ENCODE data around the gene C4B. TPM values are rescaled to one million over a fixed set of nuclear protein-coding genes. Genes with fewer than 3 reads are reported as not detected.
A peak's percentile ranks its signal among the peaks of the same experiment; 100 is the strongest.
"Not testable (repeated sequence)": the region's sequence is repeated elsewhere in the genome, so short reads cannot be mapped to it uniquely, and the experiment has no call there.

Gene C4B
- total RNA-seq, 2 experiments from 2014 or later = 3.0 to 4.0 TPM

GRCh38 chr6:31981744-31982143 lies 32.9 kb upstream of the C4B start, which contains the start of gene C4A:
TSS of gene C4A (plus strand) at chr6:31982057. CDS start at chr6:31982108, 51 bp downstream.
- H3K4me3 Mint-ChIP-seq; H3K27me3 ChIP-seq (ENCODE audit: control insufficient read depth in 1 of 2, insufficient read depth in 2 of 2, low read length in 2 of 2); ATAC-seq (ENCODE audit: poor library complexity); H3K27ac Mint-ChIP-seq; H3K36me3 ChIP-seq (ENCODE audit: insufficient read depth, low read length); H3K27ac ChIP-seq (ENCODE audit: low read depth in 1 of 2, low read length in 2 of 2); H3K4me3 ChIP-seq (ENCODE audit: low read length); DNase-seq; intact Hi-C loops (cut with DNase I, micrococcal nuclease); H3K9me3 ChIP-seq (ENCODE audit: control insufficient read depth in 1 of 2, insufficient read depth in 1 of 2, low read length in 2 of 2); CTCF ChIA-PET; H3K27me3 Mint-ChIP-seq; POLR2A ChIA-PET; H3K9me3 Mint-ChIP-seq; H3K36me3 Mint-ChIP-seq (ENCODE audit: low read depth): not testable (repeated sequence)
- peaks cover 15% of the 10 kb centered on the region for H3K4me1 ChIP-seq (ENCODE audit: insufficient read depth, low read length)
- peaks cover 17% of the 10 kb centered on the region for H3K4me1 Mint-ChIP-seq (ENCODE audit: low read depth)

- H3K4me3 ChIP-seq (ENCODE audit: low read length); intact Hi-C loops (cut with DNase I, micrococcal nuclease); H3K4me3 Mint-ChIP-seq; H3K27ac ChIP-seq (ENCODE audit: low read depth in 1 of 2, low read length in 2 of 2); H3K9me3 Mint-ChIP-seq; POLR2A ChIA-PET; H3K27me3 ChIP-seq (ENCODE audit: control insufficient read depth in 1 of 2, insufficient read depth in 2 of 2, low read length in 2 of 2); CTCF ChIA-PET; H3K9me3 ChIP-seq (ENCODE audit: control insufficient read depth in 1 of 2, insufficient read depth in 1 of 2, low read length in 2 of 2); DNase-seq; H3K4me1 Mint-ChIP-seq (ENCODE audit: low read depth); H3K36me3 ChIP-seq (ENCODE audit: insufficient read depth, low read length); ATAC-seq (ENCODE audit: poor library complexity); H3K4me1 ChIP-seq (ENCODE audit: insufficient read depth, low read length); H3K36me3 Mint-ChIP-seq (ENCODE audit: low read depth); H3K27me3 Mint-ChIP-seq; H3K27ac Mint-ChIP-seq: not testable (repeated sequence)
Observed at GRCh38 chr6:31989363-31989762, 25.2 kb upstream of the C4B start.

- H3K27ac ChIP-seq (ENCODE audit: low read depth in 1 of 2, low read length in 2 of 2); H3K4me1 Mint-ChIP-seq (ENCODE audit: low read depth); POLR2A ChIA-PET; CTCF ChIA-PET; ATAC-seq (ENCODE audit: poor library complexity); H3K36me3 Mint-ChIP-seq (ENCODE audit: low read depth); H3K9me3 Mint-ChIP-seq; H3K4me3 Mint-ChIP-seq; DNase-seq; H3K36me3 ChIP-seq (ENCODE audit: insufficient read depth, low read length); H3K27me3 Mint-ChIP-seq; H3K4me1 ChIP-seq (ENCODE audit: insufficient read depth, low read length); H3K27me3 ChIP-seq (ENCODE audit: control insufficient read depth in 1 of 2, insufficient read depth in 2 of 2, low read length in 2 of 2); intact Hi-C loops (cut with DNase I, micrococcal nuclease); H3K9me3 ChIP-seq (ENCODE audit: control insufficient read depth in 1 of 2, insufficient read depth in 1 of 2, low read length in 2 of 2); H3K4me3 ChIP-seq (ENCODE audit: low read length); H3K27ac Mint-ChIP-seq: not testable (repeated sequence)
Observed at GRCh38 chr6:31994421-31994820, 20.2 kb upstream of the C4B start.

- H3K4me1 Mint-ChIP-seq (ENCODE audit: low read depth); intact Hi-C loops (cut with DNase I, micrococcal nuclease); H3K9me3 Mint-ChIP-seq; DNase-seq; H3K4me3 Mint-ChIP-seq; H3K4me3 ChIP-seq (ENCODE audit: low read length); CTCF ChIA-PET; H3K27ac Mint-ChIP-seq; POLR2A ChIA-PET; H3K36me3 Mint-ChIP-seq (ENCODE audit: low read depth); H3K27me3 ChIP-seq (ENCODE audit: control insufficient read depth in 1 of 2, insufficient read depth in 2 of 2, low read length in 2 of 2); H3K4me1 ChIP-seq (ENCODE audit: insufficient read depth, low read length); H3K9me3 ChIP-seq (ENCODE audit: control insufficient read depth in 1 of 2, insufficient read depth in 1 of 2, low read length in 2 of 2); H3K36me3 ChIP-seq (ENCODE audit: insufficient read depth, low read length); H3K27ac ChIP-seq (ENCODE audit: low read depth in 1 of 2, low read length in 2 of 2); H3K27me3 Mint-ChIP-seq; ATAC-seq (ENCODE audit: poor library complexity): not testable (repeated sequence)
Observed at GRCh38 chr6:31996385-31996784, 18.2 kb upstream of the C4B start.

- CTCF ChIA-PET; intact Hi-C loops (cut with DNase I, micrococcal nuclease); DNase-seq; H3K27me3 Mint-ChIP-seq; H3K36me3 Mint-ChIP-seq (ENCODE audit: low read depth); H3K4me3 Mint-ChIP-seq; ATAC-seq (ENCODE audit: poor library complexity); POLR2A ChIA-PET; H3K4me1 Mint-ChIP-seq (ENCODE audit: low read depth); H3K4me3 ChIP-seq (ENCODE audit: low read length); H3K27me3 ChIP-seq (ENCODE audit: control insufficient read depth in 1 of 2, insufficient read depth in 2 of 2, low read length in 2 of 2); H3K27ac ChIP-seq (ENCODE audit: low read depth in 1 of 2, low read length in 2 of 2); H3K27ac Mint-ChIP-seq; H3K36me3 ChIP-seq (ENCODE audit: insufficient read depth, low read length); H3K9me3 Mint-ChIP-seq; H3K4me1 ChIP-seq (ENCODE audit: insufficient read depth, low read length); H3K9me3 ChIP-seq (ENCODE audit: control insufficient read depth in 1 of 2, insufficient read depth in 1 of 2, low read length in 2 of 2): not testable (repeated sequence)
Observed at GRCh38 chr6:32002546-32003268, 11.9 kb upstream of the C4B start.

- H3K36me3 Mint-ChIP-seq (ENCODE audit: low read depth); intact Hi-C loops (cut with DNase I, micrococcal nuclease); H3K4me1 Mint-ChIP-seq (ENCODE audit: low read depth); H3K27me3 Mint-ChIP-seq; CTCF ChIA-PET; H3K9me3 ChIP-seq (ENCODE audit: control insufficient read depth in 1 of 2, insufficient read depth in 1 of 2, low read length in 2 of 2); H3K4me1 ChIP-seq (ENCODE audit: insufficient read depth, low read length); H3K36me3 ChIP-seq (ENCODE audit: insufficient read depth, low read length); H3K4me3 ChIP-seq (ENCODE audit: low read length); POLR2A ChIA-PET; ATAC-seq (ENCODE audit: poor library complexity); H3K27ac Mint-ChIP-seq; DNase-seq; H3K27me3 ChIP-seq (ENCODE audit: control insufficient read depth in 1 of 2, insufficient read depth in 2 of 2, low read length in 2 of 2); H3K9me3 Mint-ChIP-seq; H3K4me3 Mint-ChIP-seq; H3K27ac ChIP-seq (ENCODE audit: low read depth in 1 of 2, low read length in 2 of 2): not testable (repeated sequence)
Observed at GRCh38 chr6:32003301-32003700, 11.3 kb upstream of the C4B start.

- H3K27me3 ChIP-seq (ENCODE audit: control insufficient read depth in 1 of 2, insufficient read depth in 2 of 2, low read length in 2 of 2); H3K27ac ChIP-seq (ENCODE audit: low read depth in 1 of 2, low read length in 2 of 2); CTCF ChIA-PET: not testable (repeated sequence)
Observed at GRCh38 chr6:32004393-32004792, 10.2 kb upstream of the C4B start.

More at GRCh38 chr6:32004393-32004792, 10.2 kb upstream of the C4B start:
- POLR2A ChIA-PET; intact Hi-C loops (cut with DNase I, micrococcal nuclease); H3K9me3 ChIP-seq (ENCODE audit: control insufficient read depth in 1 of 2, insufficient read depth in 1 of 2, low read length in 2 of 2); H3K9me3 Mint-ChIP-seq; H3K4me1 ChIP-seq (ENCODE audit: insufficient read depth, low read length); H3K4me3 Mint-ChIP-seq; H3K4me1 Mint-ChIP-seq (ENCODE audit: low read depth); H3K27me3 Mint-ChIP-seq; H3K4me3 ChIP-seq (ENCODE audit: low read length); DNase-seq; H3K36me3 Mint-ChIP-seq (ENCODE audit: low read depth); H3K36me3 ChIP-seq (ENCODE audit: insufficient read depth, low read length); ATAC-seq (ENCODE audit: poor library complexity): not testable (repeated sequence)
- H3K27ac Mint-ChIP-seq = peak overlapping the region; percentile 74
